Stimulated activated CD8-positive, alpha-beta memory T cell treated with anti-CD3 and anti-CD28 coated beads, Interleukin-2, amount 100 ng/mL, for 48 hours (primary cell): ENCODE results near the gene CACUL1.
A peak's percentile ranks its signal among the peaks of the same experiment; 100 is the strongest.
"Not testable (repeated sequence)": the region's sequence is repeated elsewhere in the genome, so short reads cannot be mapped to it uniquely, and the experiment has no call there.

ENCODE experiments used
- DNase-seq, 2 donors: peaks; one replicate each; pipeline ENCODE4 v3.0.0-alpha.2; 2020; ENCODE audit warnings: low read depth in 2 of 2

Gene CACUL1

GRCh38 chr10:118768041-118768919 lies 13.5 kb upstream of the CACUL1 start:
- DNase-seq, result no peak

GRCh38 chr10:118767297-118768040 lies 12.7 kb upstream of the CACUL1 start:
- no peak for DNase-seq

- DNase-seq, result no peak
Measured at GRCh38 chr10:118764195-118764594, 9.4 kb upstream of the CACUL1 start.

- no peak for DNase-seq
Measured at GRCh38 chr10:118763202-118763988, 8.6 kb upstream of the CACUL1 start.

- no peak for DNase-seq
Measured at GRCh38 chr10:118760265-118760664, 5.5 kb upstream of the CACUL1 start.

- DNase-seq, result no peak
Measured at GRCh38 chr10:118758449-118758848, 3.7 kb upstream of the CACUL1 start.

- peak in 1 of 2 donors; percentile 32 for DNase-seq
Measured at GRCh38 chr10:118754229-118754555, 578 bp downstream of the CACUL1 start.

- DNase-seq, result peak in 1 of 2 donors; percentile 15
Measured at GRCh38 chr10:118753331-118754228, 1.2 kb downstream of the CACUL1 start.

GRCh38 chr10:118752409-118752808 lies 2.4 kb downstream of the CACUL1 start:
- no peak for DNase-seq

GRCh38 chr10:118751265-118751664 lies 3.5 kb downstream of the CACUL1 start:
- DNase-seq, result no peak

- no peak for DNase-seq
Measured at GRCh38 chr10:118748041-118748440, 6.7 kb downstream of the CACUL1 start.

GRCh38 chr10:118746246-118746645 lies 8.5 kb downstream of the CACUL1 start:
- no peak for DNase-seq

GRCh38 chr10:118745056-118745455 lies 9.7 kb downstream of the CACUL1 start:
- DNase-seq, result no peak

GRCh38 chr10:118744346-118744918 lies 10.3 kb downstream of the CACUL1 start:
- not testable (repeated sequence) for DNase-seq

- no peak for DNase-seq
Measured at GRCh38 chr10:118742782-118743181, 12.0 kb downstream of the CACUL1 start.

GRCh38 chr10:118742032-118742431 lies 12.7 kb downstream of the CACUL1 start:
- no peak for DNase-seq

- no peak for DNase-seq
Measured at GRCh38 chr10:118738406-118738805, 16.4 kb downstream of the CACUL1 start.

- DNase-seq, result no peak
Measured at GRCh38 chr10:118737603-118738302, 17.0 kb downstream of the CACUL1 start.

- DNase-seq, result no peak
Measured at GRCh38 chr10:118735294-118735693, 19.5 kb downstream of the CACUL1 start.

- DNase-seq, result no peak
Measured at GRCh38 chr10:118734475-118734874, 20.3 kb downstream of the CACUL1 start.
